ENCODE results near the gene ZNF628. TPM values are rescaled to one million over a fixed set of nuclear protein-coding genes. Genes with fewer than 3 reads are reported as not detected.

ZNF628 gene
- total RNA-seq, 1 experiment from 2014 or later, result 13.0 TPM

GRCh38 chr19:55474269-55475265, 1.9 kb upstream of the ZNF628 start:
- Mint-ChIP-seq H3K4me1 (ENCODE audit: low read depth, unreplicated experiment) (peaks cover 27% of the 10 kb centered on the region), H3K4me3 (ENCODE audit: low read depth, unreplicated experiment) (no peak overlapping the region), H3K36me3 (ENCODE audit: insufficient read depth, unreplicated experiment) (peaks cover 36% of the 10 kb centered on the region), H3K9me3 (ENCODE audit: low read depth, unreplicated experiment) (no peaks in the 10 kb centered on the region), H3K27ac (ENCODE audit: unreplicated experiment) (no peak overlapping the region), H3K27me3 (ENCODE audit: unreplicated experiment) (no peaks in the 10 kb centered on the region)
- intact Hi-C loops (cut with micrococcal nuclease; ENCODE audit: unreplicated experiment), result no loop called here
- TF ChIP-seq CTCF (IDR thresholded peaks at IDR 0.05; ENCODE audit: unreplicated experiment), result no peak
- CTCF ChIA-PET, result no interaction called here
- BruUV-seq (replicated peaks), result no TSS peak
- DNase-seq, result no peak

GRCh38 chr19:55477905-55478304, 1.5 kb downstream of the ZNF628 start:
- peaks cover 28% of the 10 kb centered on the region for H3K4me1 Mint-ChIP-seq (ENCODE audit: low read depth, unreplicated experiment)

GRCh38 chr19:55478364-55478763, 1.9 kb downstream of the ZNF628 start:
- Mint-ChIP-seq H3K9me3 (ENCODE audit: low read depth, unreplicated experiment) (no peaks in the 10 kb centered on the region), H3K4me3 (ENCODE audit: low read depth, unreplicated experiment) (peak overlapping the region; percentile 84), H3K27me3 (ENCODE audit: unreplicated experiment) (no peaks in the 10 kb centered on the region), H3K27ac (ENCODE audit: unreplicated experiment) (no peak overlapping the region), H3K4me1 (ENCODE audit: low read depth, unreplicated experiment) (peaks cover 28% of the 10 kb centered on the region), H3K36me3 (ENCODE audit: insufficient read depth, unreplicated experiment) (peaks cover 48% of the 10 kb centered on the region)
- intact Hi-C loops (cut with micrococcal nuclease; ENCODE audit: unreplicated experiment), result no loop called here
- CTCF ChIA-PET, result interaction anchor here (0.5 kb wide), 1 partner anchor 26 kb away, joined by 3 read pairs; no protein-coding TSS in a partner anchor
- DNase-seq, result no peak
- BruUV-seq (replicated peaks), result no TSS peak
- TF ChIP-seq CTCF (IDR thresholded peaks at IDR 0.05; ENCODE audit: unreplicated experiment), result no peak

More at GRCh38 chr19:55477905-55478304, 1.5 kb downstream of the ZNF628 start:
- CTCF ChIA-PET, result interaction anchor here (0.5 to 1.1 kb wide), 2 partner anchors 8 to 26 kb away, joined by 3 read pairs; no protein-coding TSS in a partner anchor
- Mint-ChIP-seq H3K27ac (ENCODE audit: unreplicated experiment) (no peak overlapping the region), H3K9me3 (ENCODE audit: low read depth, unreplicated experiment) (no peaks in the 10 kb centered on the region), H3K27me3 (ENCODE audit: unreplicated experiment) (no peaks in the 10 kb centered on the region), H3K4me3 (ENCODE audit: low read depth, unreplicated experiment) (peak overlapping the region; percentile 84), H3K36me3 (ENCODE audit: insufficient read depth, unreplicated experiment) (peaks cover 44% of the 10 kb centered on the region)
- DNase-seq, result no peak
- no peak for TF ChIP-seq CTCF (IDR thresholded peaks at IDR 0.05; ENCODE audit: unreplicated experiment)
- no TSS peak for BruUV-seq (replicated peaks)
- intact Hi-C loops (cut with micrococcal nuclease; ENCODE audit: unreplicated experiment), result no loop called here

GRCh38 chr19:55479045-55479444, 2.6 kb downstream of the ZNF628 start:
- peaks cover 28% of the 10 kb centered on the region for H3K4me1 Mint-ChIP-seq (ENCODE audit: low read depth, unreplicated experiment)
- no TSS peak for BruUV-seq (replicated peaks)
- CTCF ChIA-PET, result interaction anchor here (0.6 kb wide), 1 partner anchor 203 kb away, joined by 3 read pairs; no protein-coding TSS in a partner anchor
- H3K4me3 Mint-ChIP-seq (ENCODE audit: low read depth, unreplicated experiment), result peak overlapping the region; percentile 3
- peak overlapping the region; percentile 12 for H3K27ac Mint-ChIP-seq (ENCODE audit: unreplicated experiment)
- intact Hi-C loops (cut with micrococcal nuclease; ENCODE audit: unreplicated experiment), result no loop called here
- H3K27me3 Mint-ChIP-seq (ENCODE audit: unreplicated experiment), result no peaks in the 10 kb centered on the region
- H3K36me3 Mint-ChIP-seq (ENCODE audit: insufficient read depth, unreplicated experiment), result peaks cover 55% of the 10 kb centered on the region
- no peaks in the 10 kb centered on the region for H3K9me3 Mint-ChIP-seq (ENCODE audit: low read depth, unreplicated experiment)
- DNase-seq, result no peak
- no peak for TF ChIP-seq CTCF (IDR thresholded peaks at IDR 0.05; ENCODE audit: unreplicated experiment)

Data from Calu3 (cell line).